WTC11 (cell line): ENCODE data around the gene PIK3C2B.

Source experiments
- ETV6 ChIP-seq: sonication (generic); formaldehyde crosslinking; IDR thresholded peaks from 2 replicates; pipeline ENCODE4 v1.8.1; 2022; ENCODE audit warnings: mild to moderate bottlenecking, missing genetic modification reagents
- FOXJ3 ChIP-seq: sonication (generic); formaldehyde crosslinking; IDR thresholded peaks from 2 replicates; pipeline ENCODE4 v1.9.0; 2021; ENCODE audit warnings: missing genetic modification reagents, mild to moderate bottlenecking, borderline replicate concordance
- FOXP1 ChIP-seq: sonication (generic); formaldehyde crosslinking; IDR thresholded peaks from 2 replicates; pipeline ENCODE4 v1.8.0; 2022; ENCODE audit warnings: missing genetic modification reagents, mild to moderate bottlenecking, moderate library complexity, borderline replicate concordance
- NFYB ChIP-seq: sonication (generic); formaldehyde crosslinking; conservative IDR thresholded peaks from 2 replicates; pipeline ENCODE4 v1.8.0; 2022; ENCODE audit warnings: low read depth, missing genetic modification reagents
- NR3C1 ChIP-seq: sonication (generic); formaldehyde crosslinking; conservative IDR thresholded peaks from 2 replicates; pipeline ENCODE4 v1.8.1; 2023; ENCODE audit warnings: low read depth, mild to moderate bottlenecking, missing genetic modification reagents
- TF ChIP-seq, protein P1 (sequence below): fragments of 200-600 bp; IDR thresholded peaks from 2 replicates; pipeline ENCODE4 v1.8.0; 2022; ENCODE audit warnings: antibody characterized with exemption
- TF ChIP-seq, protein P2 (sequence below): fragments of 250-450 bp; sonication (Bioruptor Pico); IDR thresholded peaks from 2 replicates; pipeline ENCODE4 v1.9.0; 2021; ENCODE audit warnings: mild to moderate bottlenecking
- TF ChIP-seq, protein P3 (sequence below): sonication (generic); formaldehyde crosslinking; IDR thresholded peaks from 2 replicates; pipeline ENCODE4 v1.8.0; 2022; ENCODE audit warnings: mild to moderate bottlenecking, missing genetic modification reagents
- TF ChIP-seq, protein P4 (sequence below): sonication (generic); formaldehyde crosslinking; IDR thresholded peaks from 2 replicates; pipeline ENCODE4 v1.8.1; 2022; ENCODE audit warnings: mild to moderate bottlenecking, moderate library complexity, missing genetic modification reagents
- TF ChIP-seq, protein P5 (sequence below): sonication (generic); formaldehyde crosslinking; IDR thresholded peaks from 2 replicates; pipeline ENCODE4 v1.8.1; 2023; ENCODE audit warnings: mild to moderate bottlenecking, missing genetic modification reagents, moderate library complexity
- TF ChIP-seq, protein P6 (sequence below): sonication (generic); formaldehyde crosslinking; conservative IDR thresholded peaks from 2 replicates; pipeline ENCODE4 v1.8.1; 2023; ENCODE audit warnings: mild to moderate bottlenecking, low read depth, missing genetic modification reagents, moderate library complexity
- TF ChIP-seq, protein P7 (sequence below): sonication (generic); formaldehyde crosslinking; IDR thresholded peaks from 2 replicates; pipeline ENCODE4 v1.8.0; 2022; ENCODE audit warnings: mild to moderate bottlenecking, missing genetic modification reagents
- TF ChIP-seq, protein P8 (sequence below): sonication (generic); formaldehyde crosslinking; IDR thresholded peaks from 2 replicates; pipeline ENCODE4 v1.8.1; 2023; ENCODE audit warnings: mild to moderate bottlenecking, missing genetic modification reagents

DNA sequence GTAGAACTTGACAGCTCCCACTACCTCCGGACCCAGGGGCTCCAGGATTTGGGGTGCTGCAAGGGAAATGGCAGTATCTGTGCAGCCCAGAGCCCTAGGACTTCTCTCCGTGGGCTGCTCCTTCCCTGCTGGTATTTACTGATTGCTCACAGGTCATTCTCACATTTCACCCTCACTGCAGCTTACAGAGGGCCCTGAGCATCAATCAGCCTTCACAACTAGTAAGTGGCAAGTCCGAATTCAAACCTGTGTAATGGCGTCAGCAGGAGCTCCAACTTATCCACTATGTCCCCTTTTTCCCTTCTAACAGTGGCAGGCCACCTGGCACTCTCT is 32.4 kb downstream of the PIK3C2B start:
- TF ChIP-seq, protein P1, sequence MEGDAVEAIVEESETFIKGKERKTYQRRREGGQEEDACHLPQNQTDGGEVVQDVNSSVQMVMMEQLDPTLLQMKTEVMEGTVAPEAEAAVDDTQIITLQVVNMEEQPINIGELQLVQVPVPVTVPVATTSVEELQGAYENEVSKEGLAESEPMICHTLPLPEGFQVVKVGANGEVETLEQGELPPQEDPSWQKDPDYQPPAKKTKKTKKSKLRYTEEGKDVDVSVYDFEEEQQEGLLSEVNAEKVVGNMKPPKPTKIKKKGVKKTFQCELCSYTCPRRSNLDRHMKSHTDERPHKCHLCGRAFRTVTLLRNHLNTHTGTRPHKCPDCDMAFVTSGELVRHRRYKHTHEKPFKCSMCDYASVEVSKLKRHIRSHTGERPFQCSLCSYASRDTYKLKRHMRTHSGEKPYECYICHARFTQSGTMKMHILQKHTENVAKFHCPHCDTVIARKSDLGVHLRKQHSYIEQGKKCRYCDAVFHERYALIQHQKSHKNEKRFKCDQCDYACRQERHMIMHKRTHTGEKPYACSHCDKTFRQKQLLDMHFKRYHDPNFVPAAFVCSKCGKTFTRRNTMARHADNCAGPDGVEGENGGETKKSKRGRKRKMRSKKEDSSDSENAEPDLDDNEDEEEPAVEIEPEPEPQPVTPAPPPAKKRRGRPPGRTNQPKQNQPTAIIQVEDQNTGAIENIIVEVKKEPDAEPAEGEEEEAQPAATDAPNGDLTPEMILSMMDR, result no peak
- TF ChIP-seq FOXJ3 (CRISPR knock-in tag), result no peak
- TF ChIP-seq, protein P2, sequence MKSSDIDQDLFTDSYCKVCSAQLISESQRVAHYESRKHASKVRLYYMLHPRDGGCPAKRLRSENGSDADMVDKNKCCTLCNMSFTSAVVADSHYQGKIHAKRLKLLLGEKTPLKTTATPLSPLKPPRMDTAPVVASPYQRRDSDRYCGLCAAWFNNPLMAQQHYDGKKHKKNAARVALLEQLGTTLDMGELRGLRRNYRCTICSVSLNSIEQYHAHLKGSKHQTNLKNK (CRISPR knock-in tag), result no peak
- TF ChIP-seq ETV6 (CRISPR knock-in tag), result no peak
- TF ChIP-seq, protein P3, sequence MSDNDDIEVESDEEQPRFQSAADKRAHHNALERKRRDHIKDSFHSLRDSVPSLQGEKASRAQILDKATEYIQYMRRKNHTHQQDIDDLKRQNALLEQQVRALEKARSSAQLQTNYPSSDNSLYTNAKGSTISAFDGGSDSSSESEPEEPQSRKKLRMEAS (CRISPR knock-in tag), result no peak
- TF ChIP-seq, protein P4, sequence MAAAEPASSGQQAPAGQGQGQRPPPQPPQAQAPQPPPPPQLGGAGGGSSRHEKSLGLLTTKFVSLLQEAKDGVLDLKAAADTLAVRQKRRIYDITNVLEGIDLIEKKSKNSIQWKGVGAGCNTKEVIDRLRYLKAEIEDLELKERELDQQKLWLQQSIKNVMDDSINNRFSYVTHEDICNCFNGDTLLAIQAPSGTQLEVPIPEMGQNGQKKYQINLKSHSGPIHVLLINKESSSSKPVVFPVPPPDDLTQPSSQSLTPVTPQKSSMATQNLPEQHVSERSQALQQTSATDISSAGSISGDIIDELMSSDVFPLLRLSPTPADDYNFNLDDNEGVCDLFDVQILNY (CRISPR knock-in tag), result no peak
- TF ChIP-seq NFYB (CRISPR knock-in tag), result no peak
- no peak for TF ChIP-seq NR3C1 (CRISPR knock-in tag)
- TF ChIP-seq FOXP1 (CRISPR knock-in tag), result no peak
- TF ChIP-seq, protein P5, sequence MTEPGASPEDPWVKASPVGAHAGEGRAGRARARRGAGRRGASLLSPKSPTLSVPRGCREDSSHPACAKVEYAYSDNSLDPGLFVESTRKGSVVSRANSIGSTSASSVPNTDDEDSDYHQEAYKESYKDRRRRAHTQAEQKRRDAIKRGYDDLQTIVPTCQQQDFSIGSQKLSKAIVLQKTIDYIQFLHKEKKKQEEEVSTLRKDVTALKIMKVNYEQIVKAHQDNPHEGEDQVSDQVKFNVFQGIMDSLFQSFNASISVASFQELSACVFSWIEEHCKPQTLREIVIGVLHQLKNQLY, result no peak
- TF ChIP-seq, protein P6, sequence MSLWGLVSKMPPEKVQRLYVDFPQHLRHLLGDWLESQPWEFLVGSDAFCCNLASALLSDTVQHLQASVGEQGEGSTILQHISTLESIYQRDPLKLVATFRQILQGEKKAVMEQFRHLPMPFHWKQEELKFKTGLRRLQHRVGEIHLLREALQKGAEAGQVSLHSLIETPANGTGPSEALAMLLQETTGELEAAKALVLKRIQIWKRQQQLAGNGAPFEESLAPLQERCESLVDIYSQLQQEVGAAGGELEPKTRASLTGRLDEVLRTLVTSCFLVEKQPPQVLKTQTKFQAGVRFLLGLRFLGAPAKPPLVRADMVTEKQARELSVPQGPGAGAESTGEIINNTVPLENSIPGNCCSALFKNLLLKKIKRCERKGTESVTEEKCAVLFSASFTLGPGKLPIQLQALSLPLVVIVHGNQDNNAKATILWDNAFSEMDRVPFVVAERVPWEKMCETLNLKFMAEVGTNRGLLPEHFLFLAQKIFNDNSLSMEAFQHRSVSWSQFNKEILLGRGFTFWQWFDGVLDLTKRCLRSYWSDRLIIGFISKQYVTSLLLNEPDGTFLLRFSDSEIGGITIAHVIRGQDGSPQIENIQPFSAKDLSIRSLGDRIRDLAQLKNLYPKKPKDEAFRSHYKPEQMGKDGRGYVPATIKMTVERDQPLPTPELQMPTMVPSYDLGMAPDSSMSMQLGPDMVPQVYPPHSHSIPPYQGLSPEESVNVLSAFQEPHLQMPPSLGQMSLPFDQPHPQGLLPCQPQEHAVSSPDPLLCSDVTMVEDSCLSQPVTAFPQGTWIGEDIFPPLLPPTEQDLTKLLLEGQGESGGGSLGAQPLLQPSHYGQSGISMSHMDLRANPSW (CRISPR knock-in tag), result no peak
- TF ChIP-seq, protein P7, sequence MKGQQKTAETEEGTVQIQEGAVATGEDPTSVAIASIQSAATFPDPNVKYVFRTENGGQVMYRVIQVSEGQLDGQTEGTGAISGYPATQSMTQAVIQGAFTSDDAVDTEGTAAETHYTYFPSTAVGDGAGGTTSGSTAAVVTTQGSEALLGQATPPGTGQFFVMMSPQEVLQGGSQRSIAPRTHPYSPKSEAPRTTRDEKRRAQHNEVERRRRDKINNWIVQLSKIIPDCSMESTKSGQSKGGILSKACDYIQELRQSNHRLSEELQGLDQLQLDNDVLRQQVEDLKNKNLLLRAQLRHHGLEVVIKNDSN (CRISPR knock-in tag), result no peak
- TF ChIP-seq, protein P8, sequence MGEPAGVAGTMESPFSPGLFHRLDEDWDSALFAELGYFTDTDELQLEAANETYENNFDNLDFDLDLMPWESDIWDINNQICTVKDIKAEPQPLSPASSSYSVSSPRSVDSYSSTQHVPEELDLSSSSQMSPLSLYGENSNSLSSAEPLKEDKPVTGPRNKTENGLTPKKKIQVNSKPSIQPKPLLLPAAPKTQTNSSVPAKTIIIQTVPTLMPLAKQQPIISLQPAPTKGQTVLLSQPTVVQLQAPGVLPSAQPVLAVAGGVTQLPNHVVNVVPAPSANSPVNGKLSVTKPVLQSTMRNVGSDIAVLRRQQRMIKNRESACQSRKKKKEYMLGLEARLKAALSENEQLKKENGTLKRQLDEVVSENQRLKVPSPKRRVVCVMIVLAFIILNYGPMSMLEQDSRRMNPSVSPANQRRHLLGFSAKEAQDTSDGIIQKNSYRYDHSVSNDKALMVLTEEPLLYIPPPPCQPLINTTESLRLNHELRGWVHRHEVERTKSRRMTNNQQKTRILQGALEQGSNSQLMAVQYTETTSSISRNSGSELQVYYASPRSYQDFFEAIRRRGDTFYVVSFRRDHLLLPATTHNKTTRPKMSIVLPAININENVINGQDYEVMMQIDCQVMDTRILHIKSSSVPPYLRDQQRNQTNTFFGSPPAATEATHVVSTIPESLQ, result no peak
